ENCODE results near the gene GNB1L. TPM values are rescaled to one million over a fixed set of nuclear protein-coding genes. Genes with fewer than 3 reads are reported as not detected.

The GNB1L gene
- total RNA-seq (2021) = 17.8 and 17.9 TPM in 2 replicates
- Bru-seq, nascent RNA = percentile 57 among the genes with signal in this experiment
- percentile 67 among the genes with signal in this experiment for BruChase-seq, experiment 1, labeled RNA remaining after a 2-hour chase
- BruChase-seq, experiment 2, labeled RNA remaining after a 6-hour chase = percentile 73 among the genes with signal in this experiment
- long read RNA-seq, full-length matches to known transcripts = 29 of 54 reads
- long read RNA-seq, partial matches to known transcripts = 5 of 54 reads
- long read RNA-seq, other reads (novel, unspliced or antisense) = 20 of 54 reads

GRCh38 chr22:19854778-19855503, at the start of gene GNB1L, which contains the start of gene RTL10:
Gene GNB1L, minus strand, starts transcription at chr22:19854874. Its CDS starts 33,519 bp downstream, at chr22:19821355.
Gene RTL10, minus strand, starts transcription at chr22:19854874. Its CDS starts 2,613 bp downstream, at chr22:19852261.
- no TSS peak for BruUV-seq (replicated peaks)
- CTCF ChIA-PET = interaction anchor here (0.6 kb wide), 1 partner anchor 99 kb away, joined by 4 read pairs; no protein-coding TSS in a partner anchor
- H3K4me3 ChIP-seq (ENCODE audit: low read depth, low read length, poor library complexity, severe bottlenecking) = peak within 1 kb of the TSS; percentile 96
- peaks cover 27% of the 10 kb centered on the region for H3K36me3 ChIP-seq (ENCODE audit: insufficient read depth, low read length, poor library complexity, severe bottlenecking)
- POLR2A ChIA-PET (ENCODE audit: low non-redundant PET) = no interaction called here
- intact Hi-C loops (cut with micrococcal nuclease; ENCODE audit: unreplicated experiment) = no loop called here
- no peaks in the 10 kb centered on the region for H3K27me3 ChIP-seq (replicated peaks; ENCODE audit: insufficient read depth, low read depth, low read length, poor library complexity)
- H3K4me1 ChIP-seq (ENCODE audit: insufficient read depth, low read length, poor library complexity, severe bottlenecking) = peaks cover 11% of the 10 kb centered on the region
- DNase-seq (ENCODE audit: low spot score) = peak; percentile 97
- H3K27ac ChIP-seq (ENCODE audit: low read depth, low read length, poor library complexity, severe bottlenecking) = peak within 1 kb of the TSS; percentile 95
- TF ChIP-seq EZH2 (IDR thresholded peaks at IDR 0.05; ENCODE audit: borderline replicate concordance, low read depth, low read length, poor library complexity, severe bottlenecking) = no peak
- TF ChIP-seq CTCF (conservative IDR thresholded peaks at IDR 0.05; ENCODE audit: low read depth, low read length) = no peak
- no peaks in the 10 kb centered on the region for H3K9me3 ChIP-seq (ENCODE audit: low read depth, low read length, poor library complexity, severe bottlenecking)

GRCh38 chr22:19904174-19904856, 49.6 kb upstream of the GNB1L start:
- Histone ChIP-seq H3K4me3 (ENCODE audit: low read depth, low read length, poor library complexity, severe bottlenecking) (no peak overlapping the region), H3K36me3 (ENCODE audit: insufficient read depth, low read length, poor library complexity, severe bottlenecking) (no peaks in the 10 kb centered on the region), H3K27ac (ENCODE audit: low read depth, low read length, poor library complexity, severe bottlenecking) (no peak overlapping the region), H3K4me1 (ENCODE audit: insufficient read depth, low read length, poor library complexity, severe bottlenecking) (peaks cover 16% of the 10 kb centered on the region), H3K9me3 (ENCODE audit: low read depth, low read length, poor library complexity, severe bottlenecking) (no peaks in the 10 kb centered on the region), H3K27me3 (replicated peaks; ENCODE audit: insufficient read depth, low read depth, low read length, poor library complexity) (no peaks in the 10 kb centered on the region)
- ChIA-PET CTCF (interaction anchor here (1.5 kb wide), 1 partner anchor 174 kb away, joined by 4 read pairs; no protein-coding TSS in a partner anchor), POLR2A (ENCODE audit: low non-redundant PET) (no interaction called here)
- DNase-seq (ENCODE audit: low spot score) = no peak
- TF ChIP-seq EZH2 (IDR thresholded peaks at IDR 0.05; ENCODE audit: borderline replicate concordance, low read depth, low read length, poor library complexity, severe bottlenecking) (no peak), CTCF (conservative IDR thresholded peaks at IDR 0.05; ENCODE audit: low read depth, low read length) (no peak)
- intact Hi-C loops (cut with micrococcal nuclease; ENCODE audit: unreplicated experiment) = no loop called here
- BruUV-seq (replicated peaks) = no TSS peak

GRCh38 chr22:19903513-19903912, 48.8 kb upstream of the GNB1L start:
- Histone ChIP-seq H3K36me3 (ENCODE audit: insufficient read depth, low read length, poor library complexity, severe bottlenecking) (no peaks in the 10 kb centered on the region), H3K4me1 (ENCODE audit: insufficient read depth, low read length, poor library complexity, severe bottlenecking) (peaks cover 16% of the 10 kb centered on the region), H3K9me3 (ENCODE audit: low read depth, low read length, poor library complexity, severe bottlenecking) (no peaks in the 10 kb centered on the region), H3K27me3 (replicated peaks; ENCODE audit: insufficient read depth, low read depth, low read length, poor library complexity) (no peaks in the 10 kb centered on the region), H3K27ac (ENCODE audit: low read depth, low read length, poor library complexity, severe bottlenecking) (no peak overlapping the region), H3K4me3 (ENCODE audit: low read depth, low read length, poor library complexity, severe bottlenecking) (no peak overlapping the region)
- no peak for DNase-seq (ENCODE audit: low spot score)
- ChIA-PET POLR2A (ENCODE audit: low non-redundant PET) (no interaction called here), CTCF (interaction anchor here (1.4 kb wide), 1 partner anchor 173 kb away, joined by 4 read pairs; no protein-coding TSS in a partner anchor)
- intact Hi-C loops (cut with micrococcal nuclease; ENCODE audit: unreplicated experiment) = no loop called here
- BruUV-seq (replicated peaks) = no TSS peak
- no peak for TF ChIP-seq EZH2 (IDR thresholded peaks at IDR 0.05; ENCODE audit: borderline replicate concordance, low read depth, low read length, poor library complexity, severe bottlenecking)
- no peak for TF ChIP-seq CTCF (conservative IDR thresholded peaks at IDR 0.05; ENCODE audit: low read depth, low read length)

All from A673 (cell line).